Measurements from ENCODE around the gene ARPC2. TPM values are rescaled to one million over a fixed set of nuclear protein-coding genes. Genes with fewer than 3 reads are reported as not detected.

Gene ARPC2
- total RNA-seq, 2 donors from 2014 or later = 243 to 247 TPM

DNA sequence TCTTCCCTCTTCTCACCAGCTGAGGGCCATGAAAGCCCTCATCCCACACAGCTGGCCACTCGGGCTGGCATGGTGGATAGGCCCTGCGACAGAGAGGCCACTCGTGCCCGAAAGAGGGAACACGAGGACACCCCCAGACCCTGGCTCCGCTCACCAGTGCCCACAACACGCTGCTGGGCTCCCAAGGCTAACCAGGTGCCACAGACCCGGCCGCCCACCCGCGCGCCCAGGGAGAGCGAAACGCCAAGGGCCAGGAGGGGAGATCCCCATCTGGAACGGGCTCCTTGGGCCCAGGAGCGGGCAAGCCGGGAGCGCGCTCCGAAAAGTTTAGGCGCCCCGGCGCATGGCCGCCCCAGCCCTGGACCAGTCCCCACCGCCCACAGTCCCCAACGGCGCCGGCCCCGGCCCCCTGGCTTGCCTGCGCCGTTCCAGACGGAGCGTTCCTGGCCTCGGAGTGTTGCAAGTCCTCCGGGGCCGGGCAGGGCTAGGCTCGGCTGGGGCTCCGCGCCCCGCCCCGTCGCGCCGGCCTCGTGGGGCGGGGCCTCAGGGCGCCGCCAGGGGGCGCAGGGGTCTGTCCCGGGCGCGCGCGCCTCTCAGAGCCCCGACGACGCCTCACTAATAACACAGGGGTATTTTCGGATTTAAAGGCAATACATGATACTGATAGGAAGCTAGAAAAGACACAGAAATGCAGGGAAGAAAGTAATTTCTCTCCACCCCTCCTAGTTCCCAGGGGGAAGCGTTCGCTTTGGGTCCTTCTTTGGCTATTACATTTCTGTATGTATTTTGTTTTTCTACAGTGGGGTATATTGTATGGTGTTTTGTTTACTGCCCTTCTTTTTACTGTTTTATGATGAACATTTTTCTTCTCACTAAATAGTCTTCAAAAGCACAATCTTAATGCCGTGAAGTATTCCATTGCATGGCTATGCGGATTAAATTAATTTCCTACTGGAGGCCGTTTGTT lies 75.3 kb downstream of the ARPC2 start, which contains the start of gene TMBIM1:
Gene TMBIM1, minus strand, starts transcription at position 456 of the 967 bp plus-strand sequence. CDS start 10,362 bp downstream, outside the sequence.
- Mint-ChIP-seq H3K27ac (peak within 1 kb of the TSS; percentile 55), H3K9me3 (no peaks in the 10 kb centered on the region), H3K4me3 (peak within 1 kb of the TSS; percentile 67), H3K4me1 (peaks cover 70% of the 10 kb centered on the region), H3K36me3 (ENCODE audit: low read depth) (no peaks in the 10 kb centered on the region), H3K27me3 (ENCODE audit: insufficient read depth) (no peaks in the 10 kb centered on the region)
- Histone ChIP-seq H3K9ac (ENCODE audit: extremely low read depth, low read length, poor library complexity, severe bottlenecking) (peak within 1 kb of the TSS; percentile 22), H3K4me1 (ENCODE audit: control insufficient read depth, insufficient read depth, low read length) (peaks cover 23% of the 10 kb centered on the region), H3K27ac (ENCODE audit: low read depth, low read length) (no peak within 1 kb of the TSS), H3K9me3 (ENCODE audit: control insufficient read depth, low read length) (no peaks in the 10 kb centered on the region), H3K27me3 (ENCODE audit: control insufficient read depth, insufficient read depth, low read length, poor library complexity, severe bottlenecking) (no peaks in the 10 kb centered on the region), H3K4me3 (ENCODE audit: low read length) (peak within 1 kb of the TSS; percentile 75), H3K36me3 (ENCODE audit: control insufficient read depth, insufficient read depth, low read length) (no peaks in the 10 kb centered on the region)
- 24 to 56% methylated on average over 21 to 61 of the region's 63 CpGs for WGBS, 2 experiments (ENCODE audit: insufficient coverage in 1 of 2, insufficient read length in 1 of 2)
- TF ChIP-seq, protein P1, sequence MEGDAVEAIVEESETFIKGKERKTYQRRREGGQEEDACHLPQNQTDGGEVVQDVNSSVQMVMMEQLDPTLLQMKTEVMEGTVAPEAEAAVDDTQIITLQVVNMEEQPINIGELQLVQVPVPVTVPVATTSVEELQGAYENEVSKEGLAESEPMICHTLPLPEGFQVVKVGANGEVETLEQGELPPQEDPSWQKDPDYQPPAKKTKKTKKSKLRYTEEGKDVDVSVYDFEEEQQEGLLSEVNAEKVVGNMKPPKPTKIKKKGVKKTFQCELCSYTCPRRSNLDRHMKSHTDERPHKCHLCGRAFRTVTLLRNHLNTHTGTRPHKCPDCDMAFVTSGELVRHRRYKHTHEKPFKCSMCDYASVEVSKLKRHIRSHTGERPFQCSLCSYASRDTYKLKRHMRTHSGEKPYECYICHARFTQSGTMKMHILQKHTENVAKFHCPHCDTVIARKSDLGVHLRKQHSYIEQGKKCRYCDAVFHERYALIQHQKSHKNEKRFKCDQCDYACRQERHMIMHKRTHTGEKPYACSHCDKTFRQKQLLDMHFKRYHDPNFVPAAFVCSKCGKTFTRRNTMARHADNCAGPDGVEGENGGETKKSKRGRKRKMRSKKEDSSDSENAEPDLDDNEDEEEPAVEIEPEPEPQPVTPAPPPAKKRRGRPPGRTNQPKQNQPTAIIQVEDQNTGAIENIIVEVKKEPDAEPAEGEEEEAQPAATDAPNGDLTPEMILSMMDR (conservative IDR thresholded peaks at IDR 0.05) = peak; percentile 99
- DNase-seq = peak; percentile 92

- Histone ChIP-seq H3K4me1 (ENCODE audit: control insufficient read depth, insufficient read depth, low read length) (peaks cover 23% of the 10 kb centered on the region), H3K4me3 (ENCODE audit: low read length) (no peak overlapping the region), H3K9me3 (ENCODE audit: control insufficient read depth, low read length) (no peaks in the 10 kb centered on the region), H3K27me3 (ENCODE audit: control insufficient read depth, insufficient read depth, low read length, poor library complexity, severe bottlenecking) (no peaks in the 10 kb centered on the region), H3K9ac (ENCODE audit: extremely low read depth, low read length, poor library complexity, severe bottlenecking) (no peak overlapping the region), H3K27ac (ENCODE audit: low read depth, low read length) (no peak overlapping the region), H3K36me3 (ENCODE audit: control insufficient read depth, insufficient read depth, low read length) (no peaks in the 10 kb centered on the region)
- Mint-ChIP-seq H3K27ac (no peak overlapping the region), H3K4me1 (peaks cover 66% of the 10 kb centered on the region), H3K4me3 (peak overlapping the region; percentile 67), H3K27me3 (ENCODE audit: insufficient read depth) (no peaks in the 10 kb centered on the region), H3K9me3 (no peaks in the 10 kb centered on the region), H3K36me3 (ENCODE audit: low read depth) (no peaks in the 10 kb centered on the region)
- DNase-seq = no peak
- 44 to 66% methylated on average over 2 to 3 of the region's 5 CpGs for whole genome bisulfite sequencing, 2 experiments (ENCODE audit: insufficient coverage in 1 of 2, insufficient read length in 1 of 2)
- TF ChIP-seq, protein P1 (conservative IDR thresholded peaks at IDR 0.05) = no peak
Observed at GRCh38 chr2:218293715-218294429, 76.9 kb downstream of the ARPC2 start.

DNA sequence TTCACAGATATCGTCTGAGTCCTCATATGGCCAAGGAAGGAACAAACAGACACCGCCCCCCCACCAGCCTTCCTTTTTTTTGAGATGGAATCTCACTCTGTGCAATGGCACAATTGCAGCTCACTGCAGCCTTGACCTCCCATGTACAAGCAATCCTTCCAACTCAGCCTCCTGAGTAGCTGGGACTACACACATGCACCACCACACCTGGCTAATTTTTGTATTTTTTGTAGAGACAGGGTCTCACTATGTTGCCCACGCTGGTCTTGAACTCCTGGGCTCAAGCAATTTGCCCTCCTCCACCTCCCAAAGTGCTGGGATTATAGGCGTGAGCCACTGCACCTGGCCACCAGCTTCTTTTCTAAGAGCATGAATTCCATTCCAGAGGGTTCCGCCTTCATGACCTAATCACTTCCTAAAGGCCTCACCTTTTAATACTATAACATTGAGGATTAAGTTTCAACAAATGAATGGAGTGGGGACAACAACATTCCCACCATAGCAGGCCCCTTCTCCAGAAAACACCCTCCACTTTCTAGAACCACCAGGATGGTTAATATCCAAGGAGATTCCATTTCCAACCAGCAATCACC lies 77.5 kb downstream of the ARPC2 start:
- H3K4me1 Mint-ChIP-seq = peaks cover 61% of the 10 kb centered on the region
- H3K4me3 Mint-ChIP-seq = no peak overlapping the region
- H3K27ac Mint-ChIP-seq = peak overlapping the region; percentile 36
- H3K27me3 ChIP-seq (ENCODE audit: control insufficient read depth, insufficient read depth, low read length, poor library complexity, severe bottlenecking) = no peaks in the 10 kb centered on the region
- no peak overlapping the region for H3K4me3 ChIP-seq (ENCODE audit: low read length)
- no peaks in the 10 kb centered on the region for H3K36me3 ChIP-seq (ENCODE audit: control insufficient read depth, insufficient read depth, low read length)
- DNase-seq = no peak
- H3K9me3 Mint-ChIP-seq = no peaks in the 10 kb centered on the region
- H3K27me3 Mint-ChIP-seq (ENCODE audit: insufficient read depth) = no peaks in the 10 kb centered on the region
- peaks cover 22% of the 10 kb centered on the region for H3K4me1 ChIP-seq (ENCODE audit: control insufficient read depth, insufficient read depth, low read length)
- H3K36me3 Mint-ChIP-seq (ENCODE audit: low read depth) = no peaks in the 10 kb centered on the region
- TF ChIP-seq, protein P1 (conservative IDR thresholded peaks at IDR 0.05) = no peak
- no peaks in the 10 kb centered on the region for H3K9me3 ChIP-seq (ENCODE audit: control insufficient read depth, low read length)
- WGBS, 2 experiments (ENCODE audit: insufficient coverage in 1 of 2, insufficient read length in 1 of 2) = 84 to 97% methylated on average over 5 of the region's 5 CpGs
- no peak overlapping the region for H3K27ac ChIP-seq (ENCODE audit: low read depth, low read length)
- no peak overlapping the region for H3K9ac ChIP-seq (ENCODE audit: extremely low read depth, low read length, poor library complexity, severe bottlenecking)

Measured in endodermal cell (in vitro differentiated cells).